Left renal pelvis (tissue), 4 donors: ENCODE results near the gene TSPAN31. TPM values are rescaled to one million over a fixed set of nuclear protein-coding genes. Genes with fewer than 3 reads are reported as not detected.
A peak's percentile ranks its signal among the peaks of the same experiment; 100 is the strongest.
"Not testable (repeated sequence)": the region's sequence is repeated elsewhere in the genome, so short reads cannot be mapped to it uniquely, and the experiment has no call there.

Source experiments
- DNase-seq, 4 donors: peaks; one replicate each; pipeline ENCODE4 v3.0.0-alpha.2; 2013; ENCODE audit warnings: low read depth in 4 of 4, low spot score in 3 of 4
- polyA plus RNA-seq, 4 donors: library from polyadenylated mRNA; unstranded; fragments of 120-200 nt; gene quantifications; one replicate each; pipeline ENCODE4 v1.2.1, GENCODE V29; 2013; ENCODE audit not compliant: insufficient read length in 4 of 4

Gene TSPAN31
- polyA plus RNA-seq, 4 donors: 67.7 to 108 (median 102) TPM

DNA sequence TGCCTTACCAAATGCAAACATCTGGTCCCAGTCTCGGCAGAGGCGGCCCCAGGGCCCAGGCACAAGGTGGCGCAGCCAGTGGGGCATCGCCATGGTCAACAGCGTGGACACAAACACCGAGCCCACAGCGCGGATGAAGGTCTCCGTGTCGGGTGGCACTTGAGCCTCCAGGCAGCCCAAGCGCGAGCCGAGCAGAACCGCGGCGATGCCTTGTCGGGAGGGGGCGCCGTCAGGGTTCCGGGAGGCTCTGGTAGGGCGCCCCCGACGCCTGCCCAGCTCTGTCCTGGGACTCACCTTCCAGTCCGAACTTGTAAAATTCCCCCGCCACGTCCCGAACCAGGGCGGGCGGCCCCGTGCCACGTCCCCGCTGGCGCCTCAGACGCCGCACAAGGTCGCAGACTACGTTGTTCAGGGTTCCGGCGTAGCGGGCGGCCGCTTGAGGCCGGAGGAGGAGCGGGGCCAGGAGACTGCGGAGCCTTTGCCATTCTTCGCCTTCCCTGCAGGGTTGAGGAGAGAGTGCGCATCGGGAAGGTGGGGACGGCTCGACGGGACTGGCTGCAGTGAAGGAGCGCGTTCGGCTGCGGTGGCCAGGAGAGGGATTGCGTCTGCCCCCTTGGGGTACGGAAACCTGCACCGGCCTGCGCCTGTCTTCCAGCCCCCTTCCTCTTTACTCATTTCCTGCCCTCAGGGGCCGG lies 20.3 kb downstream of the TSPAN31 start:
- no peak for DNase-seq

DNA sequence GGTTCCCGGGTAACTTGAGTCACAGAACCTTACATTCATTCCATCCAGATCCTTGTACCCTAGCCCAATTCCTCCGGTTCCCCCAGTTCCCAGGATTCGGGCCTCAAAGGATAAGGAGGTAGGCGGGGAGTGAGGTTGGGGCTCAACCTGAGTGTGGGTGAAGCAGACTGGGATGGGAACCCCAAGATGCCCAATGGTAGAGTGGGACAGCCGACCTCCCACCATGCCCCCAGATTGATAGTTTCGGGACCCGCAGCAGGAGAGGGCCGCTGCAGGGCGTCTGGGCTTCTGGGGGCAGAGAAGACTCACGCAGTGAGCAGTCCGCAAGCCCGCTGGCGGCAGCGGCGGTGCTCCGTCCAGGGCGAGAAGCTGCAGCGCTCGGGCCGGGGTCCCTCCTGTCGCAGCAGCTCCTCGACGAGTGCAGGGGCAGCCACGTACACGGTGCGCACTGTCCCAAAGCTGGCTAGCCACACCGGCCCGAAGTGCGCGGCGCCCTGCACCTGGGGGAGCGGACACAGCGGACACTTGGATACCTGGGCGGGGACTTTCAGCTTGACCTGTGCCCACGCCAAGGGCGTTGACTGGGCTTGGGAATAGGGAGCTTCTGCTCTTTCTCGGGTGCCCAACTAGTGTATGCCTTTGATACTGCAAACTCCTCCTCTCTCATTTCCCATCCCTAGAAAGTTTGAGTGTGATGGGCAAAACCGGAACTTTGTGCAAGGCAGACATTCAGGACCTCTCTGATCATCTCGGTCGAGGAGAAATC lies 21.0 kb downstream of the TSPAN31 start:
- no peak for DNase-seq

DNA sequence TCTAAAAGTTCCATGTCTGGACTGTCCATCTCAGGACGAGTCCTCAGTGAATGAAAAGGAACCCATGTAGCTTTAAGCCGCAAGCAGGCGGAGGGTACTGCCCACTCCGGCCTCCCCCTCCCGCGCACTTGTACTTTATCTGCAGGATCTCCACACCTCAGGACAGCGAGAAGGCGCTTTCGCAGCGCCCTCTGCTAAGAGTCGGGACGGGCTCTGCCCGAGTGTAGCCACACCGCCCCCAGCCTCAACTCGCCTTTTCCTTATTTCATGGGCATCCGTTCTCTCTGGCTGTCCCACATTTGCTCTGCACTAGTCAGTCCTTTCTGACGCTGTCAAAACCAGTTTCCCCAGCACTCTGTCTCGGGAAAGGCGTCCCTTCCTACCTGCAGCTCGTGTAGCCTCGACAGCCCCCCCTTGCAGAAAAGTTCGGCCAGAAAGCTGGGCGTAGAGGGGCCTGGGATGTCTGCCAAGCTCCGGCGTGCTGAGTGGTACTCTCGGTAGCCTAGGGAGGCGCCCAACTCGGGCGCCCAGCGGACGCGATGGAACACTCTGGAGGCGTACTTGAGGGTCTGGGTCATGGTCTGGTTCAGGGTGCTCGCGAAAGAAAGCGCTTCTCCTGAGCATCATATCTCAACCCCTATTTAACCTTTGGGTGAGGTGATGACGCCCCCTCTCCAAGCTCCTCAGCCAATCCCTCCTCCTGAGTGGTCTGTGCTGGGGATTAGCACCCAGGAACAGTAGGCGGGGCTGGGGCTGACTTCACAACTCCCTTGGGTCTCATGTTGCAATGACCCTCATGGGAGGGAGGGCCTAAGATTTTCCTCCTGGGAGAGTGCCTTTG lies 21.8 kb downstream of the TSPAN31 start, which contains the start of gene CYP27B1:
Gene CYP27B1 (minus strand): TSS at position 615 of the 841 bp plus-strand sequence. CDS start 37 bp downstream, at position 578.
- DNase-seq: no peak

DNA sequence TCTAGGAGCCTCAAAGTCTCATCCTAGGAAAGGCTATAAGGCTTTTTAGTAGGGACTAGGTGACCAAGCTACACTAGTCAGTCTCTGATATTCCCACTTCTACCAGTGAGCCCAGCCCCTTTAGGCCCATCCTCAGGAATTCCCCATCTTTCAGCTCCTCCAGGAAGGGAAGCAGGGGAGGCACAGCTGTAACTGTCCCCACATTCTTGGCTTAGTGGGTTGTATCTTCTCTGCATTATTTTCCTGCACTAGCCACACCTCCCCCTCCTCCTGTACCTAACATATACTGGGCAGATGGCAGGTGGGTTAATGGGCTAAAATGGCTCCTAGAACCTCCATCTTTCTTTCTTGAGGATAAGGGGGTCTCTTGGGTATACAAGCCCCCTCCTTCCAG lies 22.5 kb downstream of the TSPAN31 start:
- DNase-seq: no peak

DNA sequence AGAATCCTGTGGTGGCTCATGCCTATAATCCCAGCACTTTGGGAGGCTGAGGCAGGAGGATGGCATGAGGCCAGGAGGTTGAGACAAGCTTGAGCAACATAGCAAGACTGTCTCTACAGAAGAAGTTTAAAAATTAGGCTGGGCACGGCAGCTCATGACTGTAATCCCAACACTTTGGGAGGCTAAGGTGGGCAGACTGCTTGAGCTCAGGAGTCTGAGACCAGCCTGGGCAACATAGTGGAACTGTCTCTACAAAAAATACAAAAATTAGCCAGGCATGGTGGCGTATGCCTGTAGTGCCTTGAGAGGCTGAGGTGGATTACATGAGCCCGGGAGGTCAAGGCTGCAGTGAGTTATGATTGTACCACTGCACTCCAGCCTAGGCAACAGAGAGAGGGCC lies 23.0 kb downstream of the TSPAN31 start:
- DNase-seq: no peak

DNA sequence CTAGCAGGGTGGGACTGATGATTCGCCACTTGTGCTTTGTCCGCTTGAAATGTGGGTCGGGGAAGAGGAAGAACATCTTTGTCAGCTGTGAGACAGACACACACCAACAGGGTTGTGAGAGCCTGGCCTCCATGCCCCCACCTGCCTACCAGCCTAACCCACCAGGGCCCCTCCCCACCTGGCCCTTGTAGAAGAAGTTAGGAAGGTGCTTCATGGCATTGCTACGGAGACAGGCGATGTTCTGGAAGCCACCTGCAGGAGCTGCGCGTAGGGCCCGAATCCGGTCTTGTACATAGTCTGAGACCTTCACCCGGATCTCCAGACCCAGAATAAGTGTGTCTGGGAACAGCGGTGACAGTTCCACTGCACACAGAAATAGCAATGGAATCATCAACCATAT lies 24.8 kb downstream of the TSPAN31 start:
- no peak for DNase-seq

DNA sequence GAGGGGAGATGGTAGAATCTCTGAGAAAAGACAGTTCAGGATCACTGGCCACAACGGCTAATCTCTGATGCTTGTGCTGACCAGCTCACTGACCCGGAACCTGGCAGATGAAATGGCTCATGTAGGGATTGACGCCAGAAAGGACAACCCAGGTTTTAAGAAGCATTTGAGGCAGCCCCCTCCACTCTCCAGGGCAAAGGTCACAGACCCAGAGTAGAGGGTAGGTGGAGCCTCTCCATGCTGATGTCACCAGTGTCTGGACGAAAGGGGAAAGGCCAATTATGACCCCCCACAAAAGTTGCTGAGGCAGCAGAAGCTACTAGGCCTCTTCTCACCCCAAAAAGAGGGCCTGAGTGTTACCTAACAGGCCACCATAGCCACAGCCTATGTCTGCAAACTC lies 25.9 kb downstream of the TSPAN31 start:
- DNase-seq: no peak

DNA sequence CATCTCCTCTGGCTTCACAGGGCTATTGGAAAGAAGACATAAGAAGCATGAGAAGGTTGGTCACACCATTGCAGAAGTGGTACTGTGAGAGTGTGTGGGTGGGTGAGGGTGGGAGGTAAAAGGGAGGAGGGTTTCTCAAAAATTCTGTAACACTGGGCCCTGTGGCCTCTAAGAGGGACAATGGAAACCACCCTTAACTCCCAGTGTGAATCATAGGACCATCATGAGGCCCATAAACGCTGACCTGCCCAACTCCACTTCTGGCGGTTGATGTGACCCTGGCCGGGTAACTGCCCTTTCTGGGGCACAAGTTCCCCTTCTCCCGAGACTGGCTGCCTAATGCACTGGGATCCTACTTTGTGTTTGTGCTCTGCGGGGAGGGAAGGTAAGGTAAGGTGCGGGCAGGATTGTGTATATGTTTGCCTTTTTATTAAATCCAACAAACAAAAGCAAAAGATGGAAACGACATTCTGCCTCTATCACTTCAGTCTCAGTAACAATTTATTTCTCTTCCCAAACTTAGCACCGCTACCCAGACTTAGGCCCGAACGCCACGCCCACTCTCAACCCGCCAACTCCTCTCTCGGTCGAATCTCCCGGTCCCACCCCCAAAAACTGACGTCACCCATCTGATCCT lies 26.5 kb downstream of the TSPAN31 start:
- peak in 2 of 4 donors; percentile 85 to 86 for DNase-seq

DNA sequence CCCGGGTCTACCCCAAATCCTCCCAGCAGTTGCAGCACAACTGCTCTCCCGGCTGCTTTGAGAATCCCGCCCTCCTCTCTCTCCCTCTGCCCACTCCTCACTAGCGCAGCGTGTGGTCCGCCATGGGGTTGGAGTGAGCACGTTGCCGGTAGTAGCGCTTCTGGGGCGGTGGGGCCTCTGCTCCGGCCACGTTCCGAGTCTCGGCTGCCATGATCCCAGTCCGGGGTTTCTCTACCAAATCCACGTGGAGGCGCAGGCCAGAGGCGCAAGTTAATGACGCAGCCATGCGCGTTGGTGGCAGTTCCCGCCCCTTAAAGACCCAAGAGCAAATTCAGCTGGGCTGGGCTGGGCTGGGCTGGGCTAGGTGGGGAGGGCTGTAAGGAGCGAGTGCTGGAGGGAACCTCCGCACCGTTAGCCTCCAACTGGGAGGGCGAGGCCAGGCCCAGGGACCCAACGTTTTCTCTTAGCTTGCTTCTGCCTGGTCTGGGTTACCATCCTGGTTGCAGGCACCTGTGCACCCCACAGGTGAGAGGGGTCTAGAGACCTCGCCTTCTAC lies 27.1 kb downstream of the TSPAN31 start, which contains the start of gene METTL1:
Gene METTL1 (minus strand): TSS at position 233 of the 556 bp plus-strand sequence. CDS start 22 bp downstream, at position 211.
- DNase-seq: peak; percentile 87 to 94 (median 93)

DNA sequence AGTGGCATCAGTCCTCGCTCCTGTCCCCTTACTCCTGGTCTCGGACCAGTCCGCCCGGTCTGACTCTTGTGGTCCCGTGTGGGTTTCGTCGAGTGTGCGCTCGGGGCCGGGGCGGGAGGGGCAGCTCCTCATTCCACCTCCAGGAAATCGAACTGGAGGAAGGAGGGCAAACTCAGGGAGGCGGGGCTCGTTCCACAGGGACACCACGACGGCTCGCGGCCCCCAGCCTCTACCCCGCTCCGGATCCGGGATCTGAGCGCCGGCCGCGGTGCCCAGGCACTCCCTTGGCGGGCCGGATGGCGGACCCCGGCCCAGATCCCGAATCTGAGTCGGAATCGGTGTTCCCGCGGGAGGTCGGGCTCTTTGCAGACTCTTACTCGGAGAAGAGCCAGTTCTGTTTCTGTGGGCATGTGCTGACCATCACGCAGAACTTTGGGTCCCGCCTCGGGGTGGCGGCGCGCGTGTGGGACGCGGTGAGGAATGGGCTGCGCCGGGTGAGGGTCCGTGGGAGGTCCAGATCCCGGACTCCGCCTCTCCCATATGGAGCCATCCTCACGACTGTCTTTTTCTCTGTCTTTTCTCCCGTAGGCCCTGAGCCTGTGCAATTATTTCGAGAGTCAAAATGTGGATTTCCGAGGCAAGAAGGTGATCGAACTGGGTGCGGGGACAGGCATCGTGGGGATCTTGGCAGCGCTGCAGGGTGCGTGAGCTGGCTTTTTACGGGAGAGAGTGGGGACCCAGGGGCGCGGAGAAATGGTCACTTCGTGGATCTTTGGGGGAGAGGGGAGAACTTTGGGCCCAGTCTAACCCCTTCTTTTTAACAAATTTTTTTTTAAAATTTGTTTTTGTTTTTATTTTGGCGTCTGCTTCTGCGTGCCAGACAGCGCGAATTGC lies 27.8 kb downstream of the TSPAN31 start, which contains the start of gene EEF1AKMT3:
Gene EEF1AKMT3 (plus strand): TSS at position 186 of the 894 bp plus-strand sequence. CDS start 111 bp downstream, at position 297.
- DNase-seq: no peak

DNA sequence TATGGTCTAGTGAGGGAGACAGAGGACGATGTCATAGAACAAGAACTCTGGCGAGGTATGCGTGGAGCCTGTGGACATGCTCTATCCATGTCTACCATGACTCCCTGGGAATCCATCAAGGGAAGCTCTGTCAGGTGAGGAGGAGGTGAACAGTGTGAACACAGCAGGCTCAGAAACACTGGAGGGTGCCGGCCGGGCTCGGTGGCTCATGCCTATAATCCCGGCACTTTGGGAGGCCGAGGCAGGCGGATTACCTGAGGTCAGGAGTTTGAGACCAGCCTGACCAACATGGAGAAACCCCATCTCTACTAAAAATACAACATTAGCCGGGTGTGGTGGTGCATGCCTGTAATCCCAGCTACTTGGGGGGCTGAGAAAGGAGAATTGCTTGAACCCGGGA lies 29.8 kb downstream of the TSPAN31 start:
- not testable (repeated sequence) for DNase-seq

DNA sequence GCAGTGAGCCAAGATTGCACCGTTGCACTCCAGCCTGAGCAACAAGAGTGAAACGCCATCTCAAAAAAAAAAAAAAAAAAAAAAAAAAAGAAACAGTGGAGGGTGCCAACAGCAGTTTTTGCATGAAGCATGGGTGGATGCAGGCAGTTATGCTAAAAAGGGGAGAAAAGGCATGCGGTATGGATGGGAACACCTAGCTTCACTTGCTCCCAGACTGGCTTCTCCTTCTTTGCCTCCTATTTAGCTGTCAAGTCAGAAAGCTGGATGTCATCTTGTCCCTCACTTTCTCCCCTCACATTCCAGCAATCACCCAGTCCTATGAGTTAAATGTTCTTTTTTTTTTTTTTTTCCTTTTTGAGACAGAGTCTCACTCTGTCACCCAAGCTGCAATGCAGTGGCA lies 30.2 kb downstream of the TSPAN31 start:
- DNase-seq: no peak

DNA sequence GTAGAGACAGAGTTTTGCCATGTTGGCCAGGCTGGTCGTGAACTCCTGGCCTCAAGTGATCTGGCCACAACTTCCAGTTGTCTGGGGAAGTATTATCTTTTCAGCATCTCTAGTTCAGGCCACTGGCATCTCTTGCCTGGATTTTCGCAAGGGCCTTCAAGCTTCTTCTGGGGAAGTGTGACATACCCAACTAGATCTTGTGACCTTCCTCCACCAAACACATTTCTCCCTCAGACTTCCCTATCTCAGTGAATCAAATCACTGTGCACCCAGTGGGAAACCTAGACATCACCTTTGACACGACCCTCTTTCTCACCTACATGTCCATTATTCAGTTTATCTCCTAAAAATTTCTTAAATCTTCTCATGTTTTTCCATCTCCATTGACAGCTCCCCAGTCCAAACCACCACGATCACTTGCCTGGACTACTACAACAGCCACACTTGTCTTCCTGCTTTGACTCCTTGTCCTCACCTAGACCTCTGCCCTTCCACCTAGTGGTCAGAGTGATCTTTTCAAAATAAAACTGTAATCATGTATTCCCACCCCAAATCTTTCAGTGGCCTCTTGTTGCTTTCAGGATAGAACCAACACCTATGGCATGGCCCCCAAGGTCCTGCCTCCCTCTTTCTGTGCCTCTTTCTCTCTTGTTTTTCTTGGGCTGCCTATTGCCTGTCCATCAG lies 30.9 kb downstream of the TSPAN31 start:
- DNase-seq: no peak

DNA sequence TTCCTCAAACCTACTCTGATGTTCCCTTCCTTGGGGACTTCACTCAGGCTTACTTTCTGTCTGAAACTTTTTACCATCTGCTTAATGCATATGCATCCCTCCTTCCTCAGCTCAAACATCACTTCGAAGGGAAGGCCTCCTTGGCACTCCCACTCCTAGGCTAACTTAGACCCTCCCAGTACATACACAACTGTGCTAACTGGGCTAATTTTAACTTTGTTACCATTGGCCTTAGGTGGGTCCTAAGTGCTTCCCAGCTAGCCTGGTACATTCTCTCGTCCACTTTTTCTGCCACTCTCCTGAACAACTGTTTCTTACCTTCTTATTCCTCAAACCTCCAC lies 31.4 kb downstream of the TSPAN31 start:
- DNase-seq: no peak

DNA sequence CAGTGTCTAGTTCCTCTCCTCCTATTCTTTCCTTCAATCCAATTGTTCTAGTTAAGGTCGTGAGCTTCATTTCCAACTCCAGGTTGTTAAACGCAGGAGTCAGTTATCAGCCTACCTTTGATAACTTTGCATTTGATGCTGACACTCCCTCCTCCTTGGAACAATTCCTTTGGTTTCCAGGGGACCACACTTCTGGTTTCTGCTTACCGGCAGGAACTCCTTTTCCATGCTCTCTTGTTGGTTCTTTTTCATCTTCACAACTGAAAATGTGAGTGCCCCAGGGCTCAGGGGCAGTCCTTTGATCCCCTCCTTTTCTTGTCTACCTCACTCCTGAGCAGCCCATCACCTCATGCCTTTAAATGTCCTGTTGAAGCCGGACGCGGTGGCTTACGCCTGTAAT lies 32.5 kb downstream of the TSPAN31 start:
- DNase-seq: no peak

DNA sequence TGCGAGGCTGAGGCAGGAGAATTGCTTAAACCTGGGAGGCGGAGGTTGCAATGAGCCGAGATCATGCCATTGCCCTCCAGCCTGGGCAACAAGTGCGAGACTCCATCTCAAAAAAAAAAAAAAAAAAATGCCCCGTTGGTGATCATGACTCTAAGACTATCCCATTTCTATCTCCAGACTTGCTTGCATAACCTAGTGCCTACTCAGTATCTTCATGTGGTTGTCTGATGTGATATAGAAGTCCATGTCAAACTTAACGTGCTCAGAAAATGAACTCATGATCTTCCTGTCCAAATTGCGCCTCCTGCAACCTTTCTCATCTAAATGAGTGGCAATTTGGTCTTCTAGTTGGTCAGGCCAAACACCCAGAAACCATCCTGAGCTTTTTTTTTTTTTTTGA lies 33.1 kb downstream of the TSPAN31 start:
- DNase-seq: no peak

DNA sequence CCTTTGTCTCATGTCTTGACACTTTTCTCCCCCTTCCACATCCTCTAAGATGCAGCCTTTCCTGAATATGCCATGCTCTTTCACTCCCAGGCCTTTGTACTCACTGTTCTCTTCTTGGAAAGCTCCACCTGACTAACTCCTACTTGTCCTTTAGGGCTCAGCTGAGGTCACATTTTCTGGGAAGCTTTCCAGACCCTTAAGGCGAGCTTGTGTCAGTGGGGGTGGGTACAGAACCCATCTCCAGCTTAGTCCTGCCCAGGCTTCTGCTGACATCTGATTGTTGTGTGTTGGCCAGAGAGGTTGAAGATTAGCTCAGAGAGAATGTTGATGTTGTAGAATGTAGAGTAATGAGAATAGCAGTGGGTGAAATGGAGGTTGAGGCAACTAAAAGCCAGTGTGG lies 34.9 kb downstream of the TSPAN31 start:
- no peak for DNase-seq

DNA sequence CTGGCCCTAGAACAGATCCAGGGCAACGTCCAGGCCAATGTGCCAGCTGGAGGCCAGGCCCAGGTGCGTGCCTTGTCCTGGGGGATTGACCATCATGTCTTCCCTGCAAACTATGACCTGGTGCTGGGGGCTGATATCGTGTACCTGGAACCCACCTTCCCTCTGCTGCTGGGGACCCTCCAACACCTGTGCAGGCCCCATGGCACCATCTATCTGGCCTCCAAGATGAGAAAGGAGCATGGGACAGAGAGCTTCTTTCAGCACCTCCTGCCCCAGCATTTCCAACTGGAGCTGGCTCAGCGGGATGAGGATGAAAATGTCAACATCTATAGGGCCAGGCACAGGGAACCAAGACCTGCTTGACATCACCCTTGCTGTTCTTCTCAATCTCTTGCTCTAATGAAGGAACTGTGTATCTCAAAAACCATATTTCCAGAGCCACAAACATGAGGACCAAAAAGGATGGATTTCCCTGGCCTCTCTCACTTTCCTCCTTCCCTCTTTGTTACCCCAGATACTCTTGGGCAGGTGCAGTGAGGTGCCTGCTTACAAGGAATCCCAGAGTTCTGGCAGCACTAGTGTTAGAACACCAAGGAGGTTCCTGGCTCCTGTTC lies 35.6 kb downstream of the TSPAN31 start:
- no peak for DNase-seq
